ENCODE results near the gene COL27A1.
A peak's percentile ranks its signal among the peaks of the same experiment; 100 is the strongest.

The COL27A1 gene

GRCh38 chr9:114155263-114155994, at the start of gene COL27A1:
COL27A1 (plus strand) TSS chr9:114155537; CDS start chr9:114155951, 414 bp downstream.
- TF ChIP-seq CTCF (IDR thresholded peaks at IDR 0.05): peak; percentile 95

- no peak for TF ChIP-seq CTCF (IDR thresholded peaks at IDR 0.05)
Measured at GRCh38 chr9:114107286-114108001, 47.9 kb upstream of the COL27A1 start.

- peak; percentile 97 for TF ChIP-seq CTCF (IDR thresholded peaks at IDR 0.05)
Measured at GRCh38 chr9:114108016-114108833, 47.1 kb upstream of the COL27A1 start.

GRCh38 chr9:114109124-114109523, 46.2 kb upstream of the COL27A1 start:
- no peak for TF ChIP-seq CTCF (IDR thresholded peaks at IDR 0.05)

GRCh38 chr9:114110180-114110579, 45.2 kb upstream of the COL27A1 start:
- no peak for TF ChIP-seq CTCF (IDR thresholded peaks at IDR 0.05)

GRCh38 chr9:114112325-114112724, 43.0 kb upstream of the COL27A1 start:
- TF ChIP-seq CTCF (IDR thresholded peaks at IDR 0.05): no peak

GRCh38 chr9:114112778-114113584, 42.4 kb upstream of the COL27A1 start:
- TF ChIP-seq CTCF (IDR thresholded peaks at IDR 0.05): no peak
